ENCODE measurements around the gene SIRT2. TPM values are rescaled to one million over a fixed set of nuclear protein-coding genes. Genes with fewer than 3 reads are reported as not detected.

Gene SIRT2
- total and polyA plus RNA-seq, 2 of the 8 experiments (the other 6 are each of a cell fraction or from before 2014, with no cell fraction given): 6.5 to 10.0 TPM

DNA sequence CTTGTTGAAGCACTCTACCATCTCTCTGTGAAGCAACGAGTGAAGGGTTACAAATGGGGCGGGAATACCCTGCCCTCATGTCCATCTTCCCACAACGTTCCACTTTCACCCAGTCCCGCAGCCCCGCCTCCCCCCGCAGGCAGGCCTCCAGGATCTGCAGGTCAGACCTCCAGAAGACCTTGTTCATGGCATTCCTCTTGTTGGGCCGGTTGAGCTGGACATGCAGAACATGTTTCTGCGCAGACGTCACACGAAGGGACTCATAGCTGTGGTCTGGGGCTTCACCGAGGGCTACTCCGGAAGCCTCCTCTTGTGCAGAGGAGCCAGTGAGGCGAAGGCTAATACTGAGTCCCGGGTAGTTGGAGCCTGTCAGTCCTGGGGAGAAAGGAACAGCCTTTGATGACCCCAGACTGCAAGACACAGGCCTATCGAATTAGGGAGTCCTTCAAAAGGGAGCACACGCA lies 68.2 kb downstream of the SIRT2 start:
- H3K27ac ChIP-seq (ENCODE audit: low read depth, low read length): peak overlapping the region; percentile 68; the same call in 1 of the 2 replicates
- 24% methylated on average over 16 of the region's 16 CpGs; no CpG with 5 or more reads in 1 of the 2 experiments for WGBS, 2 experiments (ENCODE audit: extremely low coverage in 1 of 2, insufficient coverage in 1 of 2, insufficient read length in 1 of 2, insufficient replicate concordance in 2 of 2, low coverage in 1 of 2, low lambda C conversion rate in 2 of 2, missing lambda C conversion rate in 1 of 2)

More for the DNA sequence above, 68.2 kb downstream of the SIRT2 start:
- TF ChIP-seq SIX5 (IDR thresholded peaks at IDR 0.05; ENCODE audit: low read depth, low read length): no peak
- TF ChIP-seq, protein P1, sequence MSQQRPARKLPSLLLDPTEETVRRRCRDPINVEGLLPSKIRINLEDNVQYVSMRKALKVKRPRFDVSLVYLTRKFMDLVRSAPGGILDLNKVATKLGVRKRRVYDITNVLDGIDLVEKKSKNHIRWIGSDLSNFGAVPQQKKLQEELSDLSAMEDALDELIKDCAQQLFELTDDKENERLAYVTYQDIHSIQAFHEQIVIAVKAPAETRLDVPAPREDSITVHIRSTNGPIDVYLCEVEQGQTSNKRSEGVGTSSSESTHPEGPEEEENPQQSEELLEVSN (IDR thresholded peaks at IDR 0.05): peak; percentile 70
- TF ChIP-seq CTBP2 (IDR thresholded peaks at IDR 0.05; ENCODE audit: borderline replicate concordance, insufficient read depth, insufficient read length, low read length): no peak
- Histone ChIP-seq H3K4me3 (ENCODE audit: extremely low read depth in 1 of 4, insufficient read depth in 2 of 4, low read depth in 3 of 4, low read length in 4 of 4) (peak overlapping the region; percentile 73 to 85 (median 82)), H2AK5ac (ENCODE audit: low read depth, low read length) (no peak overlapping the region), H3K79me1 (ENCODE audit: low read depth, low read length) (peaks cover 5% of the 10 kb centered on the region; the same call in 1 of the 2 replicates), H3K4me1 (replicated peaks in 1 of 4; ENCODE audit: control insufficient read depth in 3 of 4, insufficient read depth in 4 of 4, low read length in 3 of 4) (peaks cover 0 to 6% (median 1%) of the 10 kb centered on the region in 4 experiments; a peak in 1 of 7 replicates), H3K4me2 (ENCODE audit: insufficient read depth in 1 of 2, low read depth in 2 of 2, low read length in 2 of 2) (peak overlapping the region; percentile 94 to 97), H3K36me3 (ENCODE audit: control insufficient read depth in 2 of 4, insufficient read depth in 4 of 4, low read length in 3 of 4) (peaks cover 4 to 34% (median 10%) of the 10 kb centered on the region in 4 experiments; a peak in 5 of 8 replicates), H2BK5ac (ENCODE audit: low read depth, low read length) (peak overlapping the region; percentile 95), H3K27me3 (replicated peaks in 1 of 4; ENCODE audit: control insufficient read depth in 3 of 4, extremely low read depth in 1 of 4, insufficient read depth in 3 of 4, low read length in 3 of 4) (no peaks in the 10 kb centered on the region), H2AFZ (ENCODE audit: low read length) (peak overlapping the region; percentile 86; the same call in 1 of the 2 replicates), H3K18ac (ENCODE audit: extremely low read depth, low read length) (peak overlapping the region; percentile 92), H2BK12ac (ENCODE audit: low read depth, low read length) (peak overlapping the region; percentile 96; the same call in 1 of the 2 replicates), H2BK120ac (replicated peaks; ENCODE audit: low read depth, low read length) (no peak overlapping the region), H2BK15ac (ENCODE audit: low read length) (peak overlapping the region; percentile 88; the same call in 1 of the 2 replicates), H3K9me3 (ENCODE audit: insufficient read depth in 2 of 2, low read depth in 1 of 2, low read length in 1 of 2) (no peaks in the 10 kb centered on the region), H3K79me2 (ENCODE audit: control insufficient read depth in 1 of 2, insufficient read depth in 2 of 2, low read length in 2 of 2) (no peaks in the 10 kb centered on the region), H3K23me2 (ENCODE audit: low read depth, low read length) (peaks cover 8% of the 10 kb centered on the region), H4K5ac (ENCODE audit: insufficient read length, low read depth, low read length) (peak overlapping the region; percentile 74), H4K8ac (ENCODE audit: extremely low read depth, insufficient read depth, low read length) (no peak overlapping the region; the same call in none of the 2 replicates), H3K4ac (replicated peaks; ENCODE audit: insufficient read length, low read depth, low read length) (peak overlapping the region; percentile 63), H2BK20ac (ENCODE audit: low read length) (no peak overlapping the region), H3K56ac (replicated peaks; ENCODE audit: insufficient read length, low read depth, low read length) (peak overlapping the region; percentile 82), H3K14ac (ENCODE audit: insufficient read length) (peak overlapping the region; percentile 55), H4K20me1 (replicated peaks in 1 of 2; ENCODE audit: control insufficient read depth in 1 of 2, insufficient read depth in 2 of 2, low read length in 2 of 2) (no peaks in the 10 kb centered on the region), H3K23ac (ENCODE audit: insufficient read length) (no peak overlapping the region), H4K91ac (replicated peaks; ENCODE audit: insufficient read length, low read length) (peak overlapping the region; percentile 90), H3K9ac (replicated peaks in 1 of 4; ENCODE audit: extremely low read depth in 1 of 4, low read depth in 3 of 4, low read length in 3 of 4) (peak overlapping the region in 3 of 4 experiments; percentile 46 to 79 (median 54); a peak in 5 of 7 replicates)
- ChIA-PET POLR2A (ENCODE audit: partially characterized antibody) (interaction anchor here (0.6 to 14.2 kb wide), 13 partner anchors 8 to 108 kb away, joined by 3 to 376 read pairs (median 4); partner anchors contain the start of gene HNRNPL), CTCF (ENCODE audit: partially characterized antibody) (interaction anchor here (1.0 to 2.7 kb wide), 4 partner anchors 11 to 129 kb away, joined by 3 to 11 read pairs (median 4); no protein-coding TSS in a partner anchor)
- no peak for DNase-seq (ENCODE audit: low read depth in 1 of 2, low spot score in 2 of 2)
- no peak for FAIRE-seq

Data from H1 (cell line).